NCI-H1694 (cell line): ENCODE data around the gene SBK1.
"Not testable (repeated sequence)": the region's sequence is repeated elsewhere in the genome, so short reads cannot be mapped to it uniquely, and the experiment has no call there.

Source experiments
- DNase-seq: peaks from one replicate; lab custom pipeline; 2025; lab: John Stamatoyannopoulos, UW

SBK1 gene

GRCh38 chr16:28335678-28336077, 43.4 kb downstream of the SBK1 start:
- not testable (repeated sequence) for DNase-seq

GRCh38 chr16:28336940-28337710, 44.8 kb downstream of the SBK1 start:
- DNase-seq = not testable (repeated sequence)

DNA sequence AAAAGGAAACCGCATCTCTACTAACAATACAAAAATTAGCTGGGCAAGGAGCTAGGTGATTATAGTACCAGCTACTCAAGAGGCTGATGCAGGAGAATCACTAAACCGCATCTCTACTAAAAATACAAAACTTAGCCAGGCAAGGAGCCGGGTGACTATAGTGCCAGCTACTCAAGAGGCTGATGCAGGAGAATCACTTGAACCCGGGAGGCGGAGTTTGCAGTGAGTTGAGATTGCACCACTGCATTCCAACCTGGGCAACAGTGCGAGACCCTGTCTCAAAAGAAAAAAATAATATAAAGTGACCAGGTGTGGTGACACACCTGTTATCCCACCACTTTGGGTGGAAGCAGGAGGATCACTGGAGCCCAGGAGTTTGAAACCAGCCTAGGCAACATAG, 45.9 kb downstream of the SBK1 start:
- not testable (repeated sequence) for DNase-seq

DNA sequence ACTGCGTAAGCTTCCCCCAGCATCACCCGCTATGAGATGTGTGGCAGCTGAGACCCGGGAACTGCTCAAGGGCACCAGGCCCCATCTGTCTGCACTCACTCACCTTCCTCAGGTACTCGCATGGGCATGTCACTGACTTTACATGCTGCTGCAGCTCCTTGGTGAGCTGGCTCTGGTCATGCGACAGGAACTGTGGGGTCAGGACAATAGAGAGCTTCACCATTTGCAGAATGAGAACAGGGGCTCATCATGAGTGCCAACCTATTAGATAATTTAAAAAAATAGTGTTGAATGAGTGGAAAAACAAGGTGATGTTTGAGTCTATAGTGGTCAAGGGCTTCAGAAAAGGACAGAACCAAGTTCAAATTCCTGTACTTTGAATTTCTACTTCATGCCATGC, 70.3 kb downstream of the SBK1 start:
- DNase-seq = not testable (repeated sequence)

GRCh38 chr16:28363408-28363807, 71.1 kb downstream of the SBK1 start, which contains the start of gene NPIPB6:
NPIPB6 (minus strand) TSS chr16:28363508; CDS start chr16:28362822, 686 bp downstream.
- DNase-seq = not testable (repeated sequence)

DNA sequence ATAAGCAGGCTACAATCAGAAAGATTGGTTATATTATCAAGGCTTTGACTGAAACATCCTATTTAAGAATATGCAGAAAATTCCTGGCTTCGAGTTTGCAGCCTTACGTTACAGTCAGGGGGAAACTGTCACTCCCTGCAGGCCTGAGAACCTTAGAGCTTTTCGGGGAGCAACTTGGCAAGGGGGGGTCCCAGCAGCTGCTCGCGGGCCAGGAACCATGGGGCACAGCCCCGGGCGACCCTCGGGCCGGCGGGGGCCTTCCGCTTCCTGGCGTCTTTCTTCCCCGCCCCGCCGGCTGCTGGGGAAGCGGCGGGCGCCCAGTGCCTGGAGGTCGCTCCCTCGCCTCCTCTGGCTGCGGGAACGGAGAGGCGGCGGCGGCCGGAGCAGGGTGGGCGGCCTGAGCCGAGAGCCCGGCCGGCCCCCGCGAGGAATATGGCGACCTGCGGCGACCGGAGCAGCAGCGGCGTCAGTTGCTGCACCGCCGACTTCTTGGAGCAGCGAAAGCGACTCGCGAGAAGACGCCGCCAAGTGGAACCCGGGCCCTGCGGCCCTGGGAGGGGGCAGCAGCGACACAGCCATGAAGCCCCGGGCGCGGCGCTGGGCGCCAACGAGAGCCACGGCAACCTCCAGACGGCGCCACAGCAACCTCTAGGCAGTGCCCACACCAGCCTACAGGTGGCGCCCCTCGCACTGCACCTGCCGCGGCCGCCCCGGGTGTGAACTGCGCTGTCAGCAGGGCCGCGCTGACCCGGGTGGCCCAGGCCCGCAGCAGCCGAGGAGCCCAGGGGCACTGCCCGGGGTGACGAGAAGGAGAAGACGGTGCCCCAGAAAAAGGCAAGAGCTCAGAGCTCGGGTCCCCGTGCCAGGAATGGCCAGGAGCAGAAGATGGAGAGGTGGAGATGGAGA, 72.2 kb downstream of the SBK1 start:
- not testable (repeated sequence) for DNase-seq

GRCh38 chr16:28367926-28368325, 75.6 kb downstream of the SBK1 start:
- DNase-seq = not testable (repeated sequence)
